ENCODE results near the gene GRID1. TPM values are rescaled to one million over a fixed set of nuclear protein-coding genes. Genes with fewer than 3 reads are reported as not detected.

Gene GRID1
- total RNA-seq, 1 donor from 2014 or later = 1.4 TPM

DNA sequence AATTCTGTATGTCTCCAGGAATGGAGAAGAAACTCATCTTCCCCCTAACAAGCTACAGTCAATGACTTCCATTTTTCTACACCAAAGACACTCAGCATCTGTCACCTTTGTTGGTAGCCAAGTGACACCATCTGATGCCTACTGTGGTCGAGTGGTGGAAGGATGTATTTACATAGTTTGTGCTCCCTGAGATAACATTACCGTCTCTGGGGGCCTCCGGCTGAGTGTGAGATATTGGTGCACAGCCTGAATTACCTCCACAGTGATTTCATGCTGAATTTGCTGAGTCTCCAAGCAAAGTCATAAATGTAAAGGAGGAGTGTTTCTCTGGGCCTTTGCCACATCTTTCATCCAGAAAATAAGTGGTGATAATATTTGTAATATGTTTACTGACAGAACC, 114.0 kb downstream of the GRID1 start:
- DNase-seq (ENCODE audit: low spot score in 2 of 2) = peak in 1 of 2 donors; percentile 25

DNA sequence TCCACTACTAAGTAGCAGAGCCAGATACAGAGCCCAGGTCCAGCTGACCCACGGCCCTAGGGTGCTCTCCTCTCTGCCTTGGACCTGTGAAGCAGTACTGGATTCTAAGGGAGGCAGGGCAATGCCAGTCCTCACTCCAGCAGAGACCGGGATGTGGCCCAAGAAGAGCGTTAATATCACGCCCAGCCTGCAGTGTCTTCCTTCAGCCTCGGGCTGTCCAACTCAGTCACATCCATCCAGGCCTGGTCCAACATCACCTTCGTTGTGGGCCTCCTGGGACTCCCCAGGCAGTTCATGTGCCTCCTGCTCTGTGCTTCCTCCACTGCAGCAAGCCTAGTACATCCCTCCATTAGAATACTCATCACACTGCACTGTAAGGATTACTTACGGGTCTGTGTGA, 114.5 kb downstream of the GRID1 start:
- no peak overlapping the region for H3K4me3 ChIP-seq
- no peak overlapping the region for H3K27ac ChIP-seq
- H3K27me3 ChIP-seq = no peaks in the 10 kb centered on the region
- H3K4me1 ChIP-seq = no peaks in the 10 kb centered on the region
- intact Hi-C loops (cut with DNase I) = no loop called here
- H3K9me3 ChIP-seq = no peaks in the 10 kb centered on the region
- H3K36me3 ChIP-seq = no peaks in the 10 kb centered on the region
- TF ChIP-seq, protein P1, sequence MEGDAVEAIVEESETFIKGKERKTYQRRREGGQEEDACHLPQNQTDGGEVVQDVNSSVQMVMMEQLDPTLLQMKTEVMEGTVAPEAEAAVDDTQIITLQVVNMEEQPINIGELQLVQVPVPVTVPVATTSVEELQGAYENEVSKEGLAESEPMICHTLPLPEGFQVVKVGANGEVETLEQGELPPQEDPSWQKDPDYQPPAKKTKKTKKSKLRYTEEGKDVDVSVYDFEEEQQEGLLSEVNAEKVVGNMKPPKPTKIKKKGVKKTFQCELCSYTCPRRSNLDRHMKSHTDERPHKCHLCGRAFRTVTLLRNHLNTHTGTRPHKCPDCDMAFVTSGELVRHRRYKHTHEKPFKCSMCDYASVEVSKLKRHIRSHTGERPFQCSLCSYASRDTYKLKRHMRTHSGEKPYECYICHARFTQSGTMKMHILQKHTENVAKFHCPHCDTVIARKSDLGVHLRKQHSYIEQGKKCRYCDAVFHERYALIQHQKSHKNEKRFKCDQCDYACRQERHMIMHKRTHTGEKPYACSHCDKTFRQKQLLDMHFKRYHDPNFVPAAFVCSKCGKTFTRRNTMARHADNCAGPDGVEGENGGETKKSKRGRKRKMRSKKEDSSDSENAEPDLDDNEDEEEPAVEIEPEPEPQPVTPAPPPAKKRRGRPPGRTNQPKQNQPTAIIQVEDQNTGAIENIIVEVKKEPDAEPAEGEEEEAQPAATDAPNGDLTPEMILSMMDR (IDR thresholded peaks at IDR 0.05) = no peak
- DNase-seq (ENCODE audit: low spot score in 2 of 2) = peak in 1 of 2 donors; percentile 30

More for the DNA sequence above, 114.0 kb downstream of the GRID1 start:
- no peaks in the 10 kb centered on the region for H3K36me3 ChIP-seq
- no peak overlapping the region for H3K4me3 ChIP-seq
- H3K9me3 ChIP-seq = no peaks in the 10 kb centered on the region
- no peaks in the 10 kb centered on the region for H3K27me3 ChIP-seq
- H3K27ac ChIP-seq = no peak overlapping the region
- no peaks in the 10 kb centered on the region for H3K4me1 ChIP-seq
- TF ChIP-seq, protein P1 (IDR thresholded peaks at IDR 0.05) = no peak
- intact Hi-C loops (cut with DNase I) = no loop called here

DNA sequence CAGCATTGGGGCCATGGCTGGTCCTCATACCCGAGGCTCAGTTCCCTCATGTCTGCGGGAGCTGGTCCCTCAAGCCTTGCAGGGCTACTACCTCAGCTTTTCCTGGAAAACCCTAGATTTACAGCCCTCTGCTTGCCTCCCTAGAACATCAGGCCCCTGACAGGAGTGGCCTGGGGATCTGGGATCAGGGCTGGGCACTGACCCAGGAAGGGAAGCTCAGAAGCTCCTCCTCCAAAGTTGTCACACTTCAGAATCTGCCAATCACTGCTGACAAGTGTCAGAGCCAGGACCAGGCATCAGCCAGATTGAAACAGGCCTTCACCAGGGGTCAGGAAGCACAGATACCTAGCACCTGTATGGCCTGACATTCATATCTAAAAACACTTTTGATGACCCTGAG, 115.2 kb downstream of the GRID1 start:
- Histone ChIP-seq H3K9me3 (no peaks in the 10 kb centered on the region), H3K4me1 (no peaks in the 10 kb centered on the region), H3K27me3 (no peaks in the 10 kb centered on the region), H3K27ac (no peak overlapping the region), H3K36me3 (no peaks in the 10 kb centered on the region), H3K4me3 (no peak overlapping the region)
- TF ChIP-seq, protein P1 (IDR thresholded peaks at IDR 0.05) = no peak
- intact Hi-C loops (cut with DNase I) = no loop called here
- DNase-seq (ENCODE audit: low spot score in 2 of 2) = peak in 1 of 2 donors; percentile 52

DNA sequence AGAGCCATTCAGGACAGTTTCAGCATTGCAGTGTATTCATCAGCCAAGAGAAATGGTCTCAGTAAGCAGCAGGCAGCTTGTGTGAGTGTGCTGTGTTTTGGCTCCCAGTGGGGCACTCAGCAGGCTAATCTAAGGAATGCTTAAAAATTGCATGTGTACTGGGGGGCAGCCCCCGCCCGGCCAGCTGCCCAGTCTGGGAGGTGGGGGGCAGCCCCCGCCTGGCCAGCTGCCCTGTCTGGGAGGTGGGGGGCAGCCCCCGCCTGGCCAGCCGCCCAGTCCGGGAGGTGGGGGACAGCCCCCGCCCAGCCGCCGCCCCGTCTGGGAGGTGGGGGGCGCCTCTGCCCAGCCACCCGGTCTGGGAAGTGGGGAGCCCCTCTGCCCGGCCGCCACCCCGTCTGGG, 116.2 kb downstream of the GRID1 start:
- DNase-seq (ENCODE audit: low spot score in 2 of 2) = no peak
- Histone ChIP-seq H3K27me3 (no peaks in the 10 kb centered on the region), H3K4me1 (no peaks in the 10 kb centered on the region), H3K4me3 (peak overlapping the region in 1 of 2 donors; percentile 37), H3K27ac (no peak overlapping the region), H3K9me3 (no peaks in the 10 kb centered on the region), H3K36me3 (no peaks in the 10 kb centered on the region)
- intact Hi-C loops (cut with DNase I) = no loop called here
- TF ChIP-seq, protein P1 (IDR thresholded peaks at IDR 0.05) = no peak

DNA sequence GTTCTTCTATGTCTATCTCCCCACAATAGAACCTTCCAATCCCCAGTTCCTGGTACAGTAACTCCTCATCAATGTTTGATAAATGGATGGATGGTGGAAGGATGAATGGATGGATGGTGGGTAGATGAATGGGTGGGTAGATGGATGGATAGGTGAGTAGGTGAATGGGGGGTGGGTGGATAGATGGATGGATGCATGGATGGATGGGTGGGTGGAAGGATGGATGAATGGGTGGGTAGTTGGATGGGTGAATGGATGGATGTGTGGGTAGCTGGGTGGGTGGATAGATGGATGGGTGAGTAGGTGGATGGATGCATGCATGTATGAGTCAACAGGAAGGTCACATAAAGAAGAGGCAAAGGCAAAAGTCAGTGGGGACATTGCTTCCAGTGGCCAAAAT, 116.8 kb downstream of the GRID1 start:
- intact Hi-C loops (cut with DNase I) = no loop called here
- no peak for DNase-seq (ENCODE audit: low spot score in 2 of 2)
- Histone ChIP-seq H3K4me1 (no peaks in the 10 kb centered on the region), H3K9me3 (no peaks in the 10 kb centered on the region), H3K4me3 (no peak overlapping the region), H3K27me3 (no peaks in the 10 kb centered on the region), H3K36me3 (no peaks in the 10 kb centered on the region), H3K27ac (no peak overlapping the region)
- TF ChIP-seq, protein P1 (IDR thresholded peaks at IDR 0.05) = no peak

DNA sequence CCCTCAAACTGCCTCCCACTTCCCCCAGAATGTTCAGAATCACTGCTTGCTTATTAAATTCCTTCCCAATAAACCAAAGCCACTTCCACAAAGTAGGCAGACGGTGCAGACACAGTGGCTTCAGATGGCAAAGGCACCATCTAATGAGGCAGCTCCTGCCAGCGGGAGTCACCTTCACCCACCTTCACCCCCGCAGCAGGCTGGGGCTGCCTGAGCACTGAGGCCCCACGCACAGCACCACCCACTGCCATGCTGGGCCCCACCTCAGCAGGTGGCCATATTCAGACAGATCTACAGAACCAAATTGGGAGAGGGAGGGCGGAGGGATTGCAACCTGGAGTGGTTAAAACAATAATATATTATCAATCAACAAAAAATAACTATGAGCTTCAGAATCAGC, 118.5 kb downstream of the GRID1 start:
- Histone ChIP-seq H3K27ac (no peak overlapping the region), H3K27me3 (no peaks in the 10 kb centered on the region), H3K4me1 (no peaks in the 10 kb centered on the region), H3K36me3 (no peaks in the 10 kb centered on the region), H3K4me3 (no peak overlapping the region), H3K9me3 (no peaks in the 10 kb centered on the region)
- intact Hi-C loops (cut with DNase I) = no loop called here
- DNase-seq (ENCODE audit: low spot score in 2 of 2) = no peak
- TF ChIP-seq, protein P1 (IDR thresholded peaks at IDR 0.05) = no peak
